Measurements from ENCODE around the gene TBC1D22B. TPM values are rescaled to one million over a fixed set of nuclear protein-coding genes. Genes with fewer than 3 reads are reported as not detected.

TBC1D22B gene
- total RNA-seq, 1 experiment from 2014 or later, result 9.1 TPM

DNA sequence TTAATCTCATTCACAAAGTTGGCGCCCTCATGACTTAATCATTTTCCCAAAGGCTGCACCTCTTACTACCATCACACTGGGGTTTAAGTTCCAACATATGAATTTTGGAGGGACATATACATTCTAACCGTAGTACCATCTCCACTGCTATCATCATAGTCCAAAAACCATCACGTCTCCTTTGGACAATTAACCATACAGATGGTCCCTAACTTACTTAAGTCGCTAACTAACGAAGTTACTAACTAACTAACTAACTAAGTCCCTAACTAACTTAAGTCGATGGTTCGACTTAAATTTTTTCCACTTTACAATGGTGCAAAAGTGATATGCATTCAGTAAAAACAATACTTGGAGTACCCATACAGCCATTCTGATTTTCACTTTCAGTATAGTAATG lies 24.0 kb upstream of the TBC1D22B start:
- intact Hi-C loops (cut with micrococcal nuclease), result no loop called here
- TF ChIP-seq EZH2 (IDR thresholded peaks at IDR 0.05; ENCODE audit: low read length, unreplicated experiment), result no peak
- no peak for TF ChIP-seq EZH2phosphoT487 (IDR thresholded peaks at IDR 0.05; ENCODE audit: borderline replicate concordance, low read length)
- TF ChIP-seq, protein P1, sequence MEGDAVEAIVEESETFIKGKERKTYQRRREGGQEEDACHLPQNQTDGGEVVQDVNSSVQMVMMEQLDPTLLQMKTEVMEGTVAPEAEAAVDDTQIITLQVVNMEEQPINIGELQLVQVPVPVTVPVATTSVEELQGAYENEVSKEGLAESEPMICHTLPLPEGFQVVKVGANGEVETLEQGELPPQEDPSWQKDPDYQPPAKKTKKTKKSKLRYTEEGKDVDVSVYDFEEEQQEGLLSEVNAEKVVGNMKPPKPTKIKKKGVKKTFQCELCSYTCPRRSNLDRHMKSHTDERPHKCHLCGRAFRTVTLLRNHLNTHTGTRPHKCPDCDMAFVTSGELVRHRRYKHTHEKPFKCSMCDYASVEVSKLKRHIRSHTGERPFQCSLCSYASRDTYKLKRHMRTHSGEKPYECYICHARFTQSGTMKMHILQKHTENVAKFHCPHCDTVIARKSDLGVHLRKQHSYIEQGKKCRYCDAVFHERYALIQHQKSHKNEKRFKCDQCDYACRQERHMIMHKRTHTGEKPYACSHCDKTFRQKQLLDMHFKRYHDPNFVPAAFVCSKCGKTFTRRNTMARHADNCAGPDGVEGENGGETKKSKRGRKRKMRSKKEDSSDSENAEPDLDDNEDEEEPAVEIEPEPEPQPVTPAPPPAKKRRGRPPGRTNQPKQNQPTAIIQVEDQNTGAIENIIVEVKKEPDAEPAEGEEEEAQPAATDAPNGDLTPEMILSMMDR (conservative IDR thresholded peaks at IDR 0.05; ENCODE audit: low read depth, low read length), result no peak
- no peak overlapping the region for H3K4me2 ChIP-seq (ENCODE audit: low read length)
- H3K27ac ChIP-seq (ENCODE audit: low read length), result no peak overlapping the region
- no peaks in the 10 kb centered on the region for H3K9me2 ChIP-seq (replicated peaks; ENCODE audit: low read length)
- H3K36me3 ChIP-seq (ENCODE audit: low read depth, low read length), result no peaks in the 10 kb centered on the region
- H3K4me3 ChIP-seq (ENCODE audit: low read length), result no peak overlapping the region
- no peaks in the 10 kb centered on the region for H3F3A ChIP-seq (ENCODE audit: low read length, unreplicated experiment)
- no peak overlapping the region for H2AFZ ChIP-seq (ENCODE audit: low read length)
- no peaks in the 10 kb centered on the region for H4K20me1 ChIP-seq (ENCODE audit: low read length)
- no peak for DNase-seq
- no peak overlapping the region for H3K9ac ChIP-seq (ENCODE audit: low read length)
- CTCF ChIA-PET, result no interaction called here
- H3K27me3 ChIP-seq (ENCODE audit: low read length), result no peaks in the 10 kb centered on the region
- POLR2A ChIA-PET (ENCODE audit: unreplicated experiment), result no interaction called here
- BruUV-seq (replicated peaks), result no TSS peak
- no peaks in the 10 kb centered on the region for H3K79me2 ChIP-seq (ENCODE audit: low read length)
- no peaks in the 10 kb centered on the region for H3K4me1 ChIP-seq (ENCODE audit: insufficient read depth, low read length)
- no peak for ATAC-seq
- no peaks in the 10 kb centered on the region for H3K9me3 ChIP-seq (ENCODE audit: low read length)

DNA sequence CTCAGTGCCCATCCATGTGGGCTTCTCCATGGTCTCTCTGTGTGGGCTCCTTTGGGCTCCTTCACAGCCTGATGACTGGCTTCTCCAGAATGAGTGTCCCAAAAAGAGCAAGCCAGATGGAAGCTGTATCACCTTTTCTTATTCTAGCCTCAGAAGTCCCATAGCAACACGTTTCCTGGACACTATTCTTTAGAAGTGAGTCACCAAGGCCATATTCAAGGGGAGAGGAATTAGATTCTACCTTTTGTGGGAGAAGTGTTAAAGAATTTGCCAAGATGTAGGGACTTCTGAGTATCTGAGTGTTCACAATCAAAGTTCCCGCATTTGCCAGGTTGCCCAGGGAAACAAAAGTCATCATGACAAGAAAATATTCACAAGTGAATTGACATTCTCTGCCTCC lies 20.7 kb upstream of the TBC1D22B start:
- H3K9me3 ChIP-seq (ENCODE audit: low read length), result no peaks in the 10 kb centered on the region
- TF ChIP-seq EZH2phosphoT487 (IDR thresholded peaks at IDR 0.05; ENCODE audit: borderline replicate concordance, low read length) (no peak), EZH2 (IDR thresholded peaks at IDR 0.05; ENCODE audit: low read length, unreplicated experiment) (no peak)
- TF ChIP-seq, protein P1 (conservative IDR thresholded peaks at IDR 0.05; ENCODE audit: low read depth, low read length), result no peak
- H3K4me3 ChIP-seq (ENCODE audit: low read length), result no peak overlapping the region
- ChIA-PET CTCF (no interaction called here), POLR2A (ENCODE audit: unreplicated experiment) (no interaction called here)
- no peak overlapping the region for H3K4me2 ChIP-seq (ENCODE audit: low read length)
- no TSS peak for BruUV-seq (replicated peaks)
- no peak for ATAC-seq
- no peaks in the 10 kb centered on the region for H3K27me3 ChIP-seq (ENCODE audit: low read length)
- peaks cover 19% of the 10 kb centered on the region for H3K4me1 ChIP-seq (ENCODE audit: insufficient read depth, low read length)
- H3K9ac ChIP-seq (ENCODE audit: low read length), result no peak overlapping the region
- H3F3A ChIP-seq (ENCODE audit: low read length, unreplicated experiment), result peaks cover 10% of the 10 kb centered on the region
- H3K79me2 ChIP-seq (ENCODE audit: low read length), result no peaks in the 10 kb centered on the region
- DNase-seq, result no peak
- intact Hi-C loops (cut with micrococcal nuclease), result no loop called here
- no peak overlapping the region for H2AFZ ChIP-seq (ENCODE audit: low read length)
- H3K27ac ChIP-seq (ENCODE audit: low read length), result no peak overlapping the region
- H3K36me3 ChIP-seq (ENCODE audit: low read depth, low read length), result no peaks in the 10 kb centered on the region
- no peaks in the 10 kb centered on the region for H4K20me1 ChIP-seq (ENCODE audit: low read length)
- no peaks in the 10 kb centered on the region for H3K9me2 ChIP-seq (replicated peaks; ENCODE audit: low read length)

DNA sequence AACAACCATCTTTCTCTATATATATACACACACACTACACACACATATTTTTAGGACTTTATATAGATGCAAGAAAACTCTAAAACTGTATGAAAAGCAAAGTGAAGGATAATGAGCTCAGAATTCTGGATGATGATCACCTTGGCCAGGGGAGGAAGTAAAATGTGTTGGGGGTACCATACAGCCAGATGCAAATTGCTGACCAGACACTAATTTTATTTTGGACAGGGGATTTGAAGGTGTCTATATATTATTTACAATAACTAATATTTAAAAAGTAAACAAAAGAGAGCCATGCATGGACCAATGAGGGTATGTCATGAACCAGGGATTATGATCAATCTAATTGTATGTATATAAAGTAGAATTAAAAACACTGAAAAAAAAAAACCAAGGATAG lies 19.8 kb upstream of the TBC1D22B start:
- Histone ChIP-seq H3F3A (ENCODE audit: low read length, unreplicated experiment) (peaks cover 12% of the 10 kb centered on the region), H3K9me3 (ENCODE audit: low read length) (no peaks in the 10 kb centered on the region), H3K36me3 (ENCODE audit: low read depth, low read length) (no peaks in the 10 kb centered on the region), H3K9me2 (replicated peaks; ENCODE audit: low read length) (no peaks in the 10 kb centered on the region), H3K4me2 (ENCODE audit: low read length) (no peak overlapping the region), H3K4me3 (ENCODE audit: low read length) (no peak overlapping the region), H4K20me1 (ENCODE audit: low read length) (no peaks in the 10 kb centered on the region), H3K4me1 (ENCODE audit: insufficient read depth, low read length) (peaks cover 28% of the 10 kb centered on the region), H3K9ac (ENCODE audit: low read length) (no peak overlapping the region), H2AFZ (ENCODE audit: low read length) (no peak overlapping the region), H3K27me3 (ENCODE audit: low read length) (no peaks in the 10 kb centered on the region), H3K27ac (ENCODE audit: low read length) (no peak overlapping the region), H3K79me2 (ENCODE audit: low read length) (no peaks in the 10 kb centered on the region)
- ChIA-PET CTCF (no interaction called here), POLR2A (ENCODE audit: unreplicated experiment) (no interaction called here)
- intact Hi-C loops (cut with micrococcal nuclease), result no loop called here
- no TSS peak for BruUV-seq (replicated peaks)
- ATAC-seq (no peak), DNase-seq (no peak)
- TF ChIP-seq, protein P1 (conservative IDR thresholded peaks at IDR 0.05; ENCODE audit: low read depth, low read length), result no peak
- TF ChIP-seq EZH2phosphoT487 (IDR thresholded peaks at IDR 0.05; ENCODE audit: borderline replicate concordance, low read length), result no peak
- TF ChIP-seq EZH2 (IDR thresholded peaks at IDR 0.05; ENCODE audit: low read length, unreplicated experiment), result no peak

All from PC-3 (cell line).